HepG2 (cell line): ENCODE data around the gene MIDN. TPM values are rescaled to one million over a fixed set of nuclear protein-coding genes. Genes with fewer than 3 reads are reported as not detected.

Experiments used
- ATAD3A ChIP-seq: sonication (generic); formaldehyde crosslinking; IDR thresholded peaks from 2 replicates; pipeline ENCODE4 v1.4.0; 2020; ENCODE audit warnings: missing genetic modification reagents
- CBX2 ChIP-seq, 2 experiments: fragments of 200-600 bp in 1 of 2; sonication (generic); formaldehyde crosslinking in 1 of 2; IDR thresholded peaks; 2 replicates each; pipeline versions ENCODE4 v1.7.0 to v1.8.1; 2018 to 2022; ENCODE audit warnings: low read depth in 2 of 2, low read length in 1 of 2, mild to moderate bottlenecking in 1 of 2, missing genetic modification reagents in 1 of 2
- DR1 ChIP-seq: sonication (generic); formaldehyde crosslinking; IDR thresholded peaks from 2 replicates; pipeline ENCODE4 v1.8.0; 2021; ENCODE audit warnings: mild to moderate bottlenecking, missing genetic modification reagents, inconsistent platforms
- ESRRA ChIP-seq: sonication (generic); formaldehyde crosslinking; IDR thresholded peaks from 2 replicates; pipeline ENCODE4 v1.5.1; 2020; ENCODE audit warnings: mild to moderate bottlenecking, low read depth, missing genetic modification reagents
- FOXK1 ChIP-seq: sonication (generic); formaldehyde crosslinking; IDR thresholded peaks from 2 replicates; pipeline ENCODE4 v1.4.0; 2020; ENCODE audit warnings: low read depth, missing genetic modification reagents, borderline replicate concordance
- HNF4G ChIP-seq, 2 experiments: sonication (generic) in 1 of 2; formaldehyde crosslinking in 1 of 2; IDR thresholded peaks; 2 replicates each; pipeline versions ENCODE4 v1.4.0 to v1.6.1; 2011 to 2020; ENCODE audit warnings: borderline replicate concordance in 2 of 2, low read depth in 2 of 2, mild to moderate bottlenecking in 2 of 2, low read length in 1 of 2, missing genetic modification reagents in 1 of 2, moderate library complexity in 1 of 2
- IKZF1 ChIP-seq: fragments of 450-650 bp; IDR thresholded peaks from 2 replicates; pipeline ENCODE4 v1.7.1; 2016
- KDM6A ChIP-seq: IDR thresholded peaks from 2 replicates; pipeline ENCODE4 v1.6.1; 2016; ENCODE audit warnings: low read depth
- NFKB2 ChIP-seq: sonication (generic); formaldehyde crosslinking; IDR thresholded peaks from 2 replicates; pipeline ENCODE4 v1.4.0; 2020; ENCODE audit warnings: missing genetic modification reagents, borderline replicate concordance
- NONO ChIP-seq, 2 experiments: fragments of 450-650 bp in 1 of 2; sonication (generic) in 1 of 2; formaldehyde crosslinking in 1 of 2; IDR thresholded peaks in 1 of 2; conservative IDR thresholded peaks in 1 of 2; 2 replicates each; pipeline versions ENCODE4 v1.6.1 to v1.8.0; 2017 to 2022; ENCODE audit warnings: mild to moderate bottlenecking in 1 of 2, missing genetic modification reagents in 1 of 2, moderate library complexity in 1 of 2
- PHF8 ChIP-seq: sonication (generic); formaldehyde crosslinking; IDR thresholded peaks from 2 replicates; pipeline ENCODE4 v1.5.0; 2020; ENCODE audit warnings: missing genetic modification reagents
- PPARG ChIP-seq: conservative IDR thresholded peaks from 2 replicates; pipeline ENCODE4 v1.6.1; 2016; ENCODE audit warnings: missing biosample characterization, missing genetic modification reagents
- SAFB2 ChIP-seq: sonication (generic); formaldehyde crosslinking; IDR thresholded peaks from 2 replicates; pipeline ENCODE4 v1.5.1; 2020; ENCODE audit warnings: missing genetic modification reagents, low read depth, mild to moderate bottlenecking, borderline replicate concordance
- SALL1 ChIP-seq: sonication (generic); formaldehyde crosslinking; IDR thresholded peaks from 2 replicates; pipeline ENCODE4 v1.8.0; 2022; ENCODE audit warnings: mild to moderate bottlenecking, missing genetic modification reagents
- TCF7L2 ChIP-seq: IDR thresholded peaks from 2 replicates; pipeline ENCODE4 v1.6.1; 2011; ENCODE audit warnings: mild to moderate bottlenecking, low read depth, low read length, moderate library complexity
- TP53 ChIP-seq: sonication (generic); formaldehyde crosslinking; conservative IDR thresholded peaks from 2 replicates; pipeline ENCODE4 v1.4.0; 2020; ENCODE audit warnings: missing genetic modification reagents
- ZBTB3 ChIP-seq: sonication (generic); formaldehyde crosslinking; IDR thresholded peaks from 2 replicates; pipeline ENCODE4 v1.4.0; 2020; ENCODE audit warnings: low read depth, mild to moderate bottlenecking, moderate library complexity, missing genetic modification reagents, borderline replicate concordance
- ZNF121 ChIP-seq: sonication (generic); formaldehyde crosslinking; IDR thresholded peaks from 2 replicates; pipeline ENCODE4 v1.5.0; 2020; ENCODE audit warnings: mild to moderate bottlenecking, missing genetic modification reagents
- ZNF460 ChIP-seq: sonication (generic); formaldehyde crosslinking; IDR thresholded peaks from 2 replicates; pipeline ENCODE4 v1.5.1; 2020; ENCODE audit warnings: missing genetic modification reagents, mild to moderate bottlenecking, borderline replicate concordance
- ZNF549 ChIP-seq: sonication (generic); formaldehyde crosslinking; IDR thresholded peaks from 2 replicates; pipeline ENCODE4 v1.5.0; 2020; ENCODE audit warnings: missing genetic modification reagents
- ZNF670 ChIP-seq: sonication (generic); formaldehyde crosslinking; IDR thresholded peaks from 2 replicates; pipeline ENCODE4 v1.8.0; 2022; ENCODE audit warnings: mild to moderate bottlenecking, missing genetic modification reagents, borderline replicate concordance
- ZNF841 ChIP-seq: sonication (generic); formaldehyde crosslinking; IDR thresholded peaks from 2 replicates; pipeline ENCODE4 v1.8.1; 2023; ENCODE audit warnings: missing genetic modification reagents, borderline replicate concordance
- polyA plus RNA-seq, 8 experiments: library from polyadenylated mRNA; depleted of rRNA in 3 of 8; stranded (reverse) in 7 of 8; unstranded in 1 of 8; fragments of >200 nt; fragmentation: Illumina TruSeq in 4 of 8; extraction: Trizol in 4 of 8; gene quantifications; 2 replicates each; pipeline versions ENCODE4 v1.2.1 to v1.2.3, GENCODE V29; 2011 to 2016; ENCODE audit warnings: low read depth in 4 of 8, missing spikeins in 1 of 8, mixed read lengths in 1 of 8; ENCODE audit not compliant: insufficient read depth in 1 of 8
- total RNA-seq, 5 experiments: library from RNA; depleted of rRNA; stranded (reverse); fragments of >200 nt; fragmentation: Illumina TruSeq; extraction: Trizol; gene quantifications; 2 replicates each; pipeline ENCODE4 v1.2.3, GENCODE V29; 2016; ENCODE audit warnings: low read depth in 1 of 5
- TF ChIP-seq, protein P1 (sequence below): sonication (generic); formaldehyde crosslinking; IDR thresholded peaks from 2 replicates; pipeline ENCODE4 v1.8.1; 2023; ENCODE audit warnings: mild to moderate bottlenecking, inconsistent platforms, moderate library complexity, missing genetic modification reagents, borderline replicate concordance
- TF ChIP-seq, protein P2 (sequence below): sonication (generic); formaldehyde crosslinking; conservative IDR thresholded peaks from 2 replicates; pipeline ENCODE4 v1.8.0; 2022; ENCODE audit warnings: low read depth, missing genetic modification reagents
- TF ChIP-seq, protein P3 (sequence below): IDR thresholded peaks from 2 replicates; pipeline ENCODE4 v1.6.1; 2016; ENCODE audit warnings: missing compliant biosample characterization, missing genetic modification reagents, borderline replicate concordance
- TF ChIP-seq, protein P4 (sequence below): IDR thresholded peaks from 2 replicates; pipeline ENCODE4 v1.6.1; 2016; ENCODE audit warnings: low read depth, borderline replicate concordance

The MIDN gene
- total and polyA plus RNA-seq, 2 of the 13 experiments (the other 11 are each of a cell fraction or from before 2014, with no cell fraction given): 8.4 to 18.0 TPM

DNA sequence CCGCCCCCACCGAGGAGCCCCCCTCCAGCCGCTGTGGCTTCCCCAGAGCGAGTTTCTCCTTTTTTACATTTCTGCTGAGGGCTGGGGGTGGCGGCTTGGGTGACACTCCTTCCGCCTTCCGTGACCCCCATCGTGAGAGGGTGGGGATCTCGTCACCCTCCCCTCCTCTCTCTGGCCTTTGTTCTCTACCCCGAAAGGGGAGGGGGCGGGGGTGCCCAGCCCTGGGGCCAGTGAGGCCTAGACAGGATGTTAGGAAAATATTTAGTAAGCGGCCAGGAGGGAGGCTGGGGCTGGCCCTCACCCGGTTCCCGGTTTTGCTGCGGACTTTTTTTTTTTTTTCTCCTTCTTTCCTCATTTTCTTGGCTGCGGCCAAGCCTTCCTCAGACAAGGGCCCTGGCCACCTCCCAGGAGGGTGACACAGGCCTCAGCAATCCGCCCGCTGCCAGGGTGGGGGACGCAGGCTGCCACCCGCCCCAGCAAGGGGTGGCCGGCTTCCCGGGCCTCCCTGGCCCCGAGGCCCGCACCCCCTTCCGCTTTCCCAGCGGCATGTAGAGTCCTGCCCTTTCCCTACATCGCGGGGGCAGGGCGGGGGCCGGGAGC is 3.9 kb downstream of the MIDN start (continued):
- TF ChIP-seq, protein P1, sequence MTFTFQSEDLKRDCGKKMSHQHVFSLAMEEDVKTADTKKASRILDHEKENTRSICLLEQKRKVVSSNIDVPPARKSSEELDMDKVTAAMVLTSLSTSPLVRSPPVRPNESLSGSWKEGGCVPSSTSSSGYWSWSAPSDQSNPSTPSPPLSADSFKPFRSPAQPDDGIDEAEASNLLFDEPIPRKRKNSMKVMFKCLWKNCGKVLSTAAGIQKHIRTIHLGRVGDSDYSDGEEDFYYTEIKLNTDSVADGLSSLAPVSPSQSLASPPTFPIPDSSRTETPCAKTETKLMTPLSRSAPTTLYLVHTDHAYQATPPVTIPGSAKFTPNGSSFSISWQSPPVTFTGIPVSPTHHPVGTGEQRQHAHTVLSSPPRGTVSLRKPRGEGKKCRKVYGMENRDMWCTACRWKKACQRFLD (CRISPR knock-in tag): no peak
- TF ChIP-seq NONO (IDR thresholded peaks at IDR 0.05): no peak
- TF ChIP-seq NONO (CRISPR knock-in tag; conservative IDR thresholded peaks at IDR 0.05): peak; percentile 3; the same call in 1 of the 2 replicates
- TF ChIP-seq CBX2 (IDR thresholded peaks at IDR 0.05; ENCODE audit: low read depth, low read length): no peak
- no peak for TF ChIP-seq CBX2 (CRISPR knock-in tag; IDR thresholded peaks at IDR 0.05; ENCODE audit: low read depth)
- TF ChIP-seq ZNF841 (CRISPR knock-in tag): no peak
- TF ChIP-seq, protein P2, sequence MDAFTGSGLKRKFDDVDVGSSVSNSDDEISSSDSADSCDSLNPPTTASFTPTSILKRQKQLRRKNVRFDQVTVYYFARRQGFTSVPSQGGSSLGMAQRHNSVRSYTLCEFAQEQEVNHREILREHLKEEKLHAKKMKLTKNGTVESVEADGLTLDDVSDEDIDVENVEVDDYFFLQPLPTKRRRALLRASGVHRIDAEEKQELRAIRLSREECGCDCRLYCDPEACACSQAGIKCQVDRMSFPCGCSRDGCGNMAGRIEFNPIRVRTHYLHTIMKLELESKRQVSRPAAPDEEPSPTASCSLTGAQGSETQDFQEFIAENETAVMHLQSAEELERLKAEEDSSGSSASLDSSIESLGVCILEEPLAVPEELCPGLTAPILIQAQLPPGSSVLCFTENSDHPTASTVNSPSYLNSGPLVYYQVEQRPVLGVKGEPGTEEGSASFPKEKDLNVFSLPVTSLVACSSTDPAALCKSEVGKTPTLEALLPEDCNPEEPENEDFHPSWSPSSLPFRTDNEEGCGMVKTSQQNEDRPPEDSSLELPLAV (CRISPR knock-in tag): no peak
- no peak for TF ChIP-seq ZNF460
- peak; percentile 68; the same call in 1 of the 2 replicates for TF ChIP-seq ESRRA (CRISPR knock-in tag)
- no peak for TF ChIP-seq ZNF549 (CRISPR knock-in tag)
- peak; percentile 46 for TF ChIP-seq PHF8 (CRISPR knock-in tag)
- TF ChIP-seq, protein P3, sequence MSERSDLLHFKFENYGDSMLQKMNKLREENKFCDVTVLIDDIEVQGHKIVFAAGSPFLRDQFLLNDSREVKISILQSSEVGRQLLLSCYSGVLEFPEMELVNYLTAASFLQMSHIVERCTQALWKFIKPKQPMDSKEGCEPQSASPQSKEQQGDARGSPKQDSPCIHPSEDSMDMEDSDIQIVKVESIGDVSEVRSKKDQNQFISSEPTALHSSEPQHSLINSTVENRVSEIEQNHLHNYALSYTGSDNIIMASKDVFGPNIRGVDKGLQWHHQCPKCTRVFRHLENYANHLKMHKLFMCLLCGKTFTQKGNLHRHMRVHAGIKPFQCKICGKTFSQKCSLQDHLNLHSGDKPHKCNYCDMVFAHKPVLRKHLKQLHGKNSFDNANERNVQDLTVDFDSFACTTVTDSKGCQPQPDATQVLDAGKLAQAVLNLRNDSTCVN (CRISPR knock-in tag): no peak; the same call in 1 of the 2 replicates
- peak; percentile 52; the same call in 1 of the 2 replicates for TF ChIP-seq KDM6A (CRISPR knock-in tag)
- TF ChIP-seq ATAD3A (CRISPR knock-in tag): no peak
- no peak for TF ChIP-seq ZNF670 (CRISPR knock-in tag)
- no peak for TF ChIP-seq FOXK1
- TF ChIP-seq TP53 (CRISPR knock-in tag): no peak
- no peak for TF ChIP-seq HNF4G (IDR thresholded peaks at IDR 0.05; ENCODE audit: borderline replicate concordance, low read depth, low read length)
- TF ChIP-seq HNF4G (CRISPR knock-in tag; IDR thresholded peaks at IDR 0.05; ENCODE audit: borderline replicate concordance, low read depth): no peak
- TF ChIP-seq SAFB2 (CRISPR knock-in tag): no peak
- TF ChIP-seq TCF7L2: no peak
- TF ChIP-seq NFKB2 (CRISPR knock-in tag): no peak
- no peak for TF ChIP-seq PPARG (CRISPR knock-in tag)
- TF ChIP-seq DR1 (CRISPR knock-in tag): no peak
- no peak for TF ChIP-seq ZNF121 (CRISPR knock-in tag)
- no peak for TF ChIP-seq ZBTB3 (CRISPR knock-in tag)
- TF ChIP-seq IKZF1: no peak
- peak; percentile 50; the same call in 1 of the 2 replicates for TF ChIP-seq SALL1
- TF ChIP-seq, protein P4, sequence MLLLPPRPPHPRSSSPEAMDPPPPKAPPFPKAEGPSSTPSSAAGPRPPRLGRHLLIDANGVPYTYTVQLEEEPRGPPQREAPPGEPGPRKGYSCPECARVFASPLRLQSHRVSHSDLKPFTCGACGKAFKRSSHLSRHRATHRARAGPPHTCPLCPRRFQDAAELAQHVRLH: no peak
